DND-41 (cell line): Measurements from ENCODE around the gene PAPSS2.

Experiments
- ATAC-seq: fragments of 200-7000 bp; cut with Tn5 transposase; 3 replicates; pipeline ENCODE4 v1.9.1; 2021; ENCODE audit warnings: low read depth; ENCODE audit not compliant: insufficient read depth
- DNase-seq: peaks from one replicate; pipeline ENCODE4 v3.0.0-alpha.2; 2020
- H2AFZ ChIP-seq: 2 replicates; pipeline ENCODE4 v1.6.0; 2012; ENCODE audit warnings: low read depth, low read length
- H3K27ac ChIP-seq: 2 replicates; pipeline ENCODE4 v1.5.1; 2012; ENCODE audit warnings: low read length, inconsistent platforms
- H3K27me3 ChIP-seq: fragments of 200-600 bp; sonication (generic); 2 replicates; pipeline ENCODE4 v1.6.0; 2012; ENCODE audit warnings: low read length, mild to moderate bottlenecking, inconsistent platforms; ENCODE audit not compliant: insufficient read depth, poor library complexity
- H3K36me3 ChIP-seq: 2 replicates; pipeline ENCODE4 v1.5.1; 2012; ENCODE audit warnings: low read length, inconsistent platforms; ENCODE audit not compliant: insufficient read depth
- H3K4me1 ChIP-seq: 2 replicates; pipeline ENCODE4 v1.5.1; 2012; ENCODE audit warnings: mild to moderate bottlenecking, low read length; ENCODE audit not compliant: insufficient read depth
- H3K4me2 ChIP-seq: 2 replicates; pipeline ENCODE4 v1.6.0; 2012; ENCODE audit warnings: mild to moderate bottlenecking, moderate library complexity, low read length, inconsistent platforms; ENCODE audit not compliant: insufficient read depth
- H3K4me3 ChIP-seq, 2 experiments: fragments of 200-600 bp in 1 of 2; shearing (Covaris generic) in 1 of 2; 2 replicates each; pipeline ENCODE4 v1.5.1; 2012 to 2016; ENCODE audit warnings: inconsistent platforms in 2 of 2, low read length in 2 of 2, mild to moderate bottlenecking in 2 of 2, low read depth in 1 of 2, moderate library complexity in 1 of 2
- H3K79me2 ChIP-seq: 2 replicates; pipeline ENCODE4 v1.6.0; 2012; ENCODE audit warnings: low read length, inconsistent platforms; ENCODE audit not compliant: insufficient read depth
- H3K9ac ChIP-seq: 2 replicates; pipeline ENCODE4 v1.6.0; 2012; ENCODE audit warnings: low read depth, mild to moderate bottlenecking, inconsistent platforms, low read length, moderate library complexity
- H3K9me3 ChIP-seq: 2 replicates; pipeline ENCODE4 v1.5.1; 2012; ENCODE audit warnings: low read length, moderate library complexity, mild to moderate bottlenecking, inconsistent platforms; ENCODE audit not compliant: insufficient read depth, severe bottlenecking
- H4K20me1 ChIP-seq: 2 replicates; pipeline ENCODE4 v1.6.0; 2012; ENCODE audit warnings: low read length; ENCODE audit not compliant: insufficient read depth
- CTCF ChIP-seq: IDR thresholded peaks from 2 replicates; pipeline ENCODE4 v1.5.1; 2012; ENCODE audit warnings: borderline replicate concordance, low read length, moderate library complexity, mild to moderate bottlenecking; ENCODE audit not compliant: poor library complexity, severe bottlenecking; ENCODE audit errors: extremely low read depth
- EZH2 ChIP-seq: IDR thresholded peaks from 3 replicates; pipeline ENCODE4 v1.6.1; 2012; ENCODE audit warnings: borderline replicate concordance, low read depth, mild to moderate bottlenecking, moderate library complexity, low read length, inconsistent platforms; ENCODE audit not compliant: severe bottlenecking

PAPSS2 gene

GRCh38 chr10:87691506-87692070 lies 31.9 kb downstream of the PAPSS2 start:
- TF ChIP-seq CTCF (no peak), EZH2 (no peak)
- Histone ChIP-seq H3K4me1 (no peaks in the 10 kb centered on the region), H3K36me3 (no peaks in the 10 kb centered on the region), H3K79me2 (no peaks in the 10 kb centered on the region), H3K9me3 (no peaks in the 10 kb centered on the region), H2AFZ (no peak overlapping the region), H3K9ac (no peak overlapping the region), H3K27me3 (peaks cover 17% of the 10 kb centered on the region), H3K27ac (no peak overlapping the region), H3K4me3 (no peak overlapping the region), H3K4me2 (no peak overlapping the region), H4K20me1 (no peaks in the 10 kb centered on the region)
- no peak for ATAC-seq
- DNase-seq, result no peak

- H3K27me3 ChIP-seq, result peaks cover 20% of the 10 kb centered on the region
- H2AFZ ChIP-seq, result no peak overlapping the region
- DNase-seq (no peak), ATAC-seq (no peak)
- H3K36me3 ChIP-seq, result no peaks in the 10 kb centered on the region
- H4K20me1 ChIP-seq, result no peaks in the 10 kb centered on the region
- no peaks in the 10 kb centered on the region for H3K9me3 ChIP-seq
- H3K4me2 ChIP-seq, result no peak overlapping the region
- H3K79me2 ChIP-seq, result no peaks in the 10 kb centered on the region
- no peak overlapping the region for H3K27ac ChIP-seq
- no peaks in the 10 kb centered on the region for H3K4me1 ChIP-seq
- H3K4me3 ChIP-seq, result no peak overlapping the region
- TF ChIP-seq CTCF (no peak), EZH2 (no peak)
- no peak overlapping the region for H3K9ac ChIP-seq
These were observed 33.3 kb downstream of the PAPSS2 start for GRCh38 chr10:87692956-87693484.

GRCh38 chr10:87694011-87694794 lies 34.5 kb downstream of the PAPSS2 start:
- no peaks in the 10 kb centered on the region for H3K79me2 ChIP-seq
- H3K9me3 ChIP-seq, result no peaks in the 10 kb centered on the region
- no peak overlapping the region for H2AFZ ChIP-seq
- H3K27me3 ChIP-seq, result peaks cover 20% of the 10 kb centered on the region
- H3K4me2 ChIP-seq, result no peak overlapping the region
- H3K9ac ChIP-seq, result no peak overlapping the region
- H3K27ac ChIP-seq, result no peak overlapping the region
- no peaks in the 10 kb centered on the region for H4K20me1 ChIP-seq
- ATAC-seq (no peak), DNase-seq (no peak)
- TF ChIP-seq EZH2, result no peak
- no peak for TF ChIP-seq CTCF
- H3K4me1 ChIP-seq, result no peaks in the 10 kb centered on the region
- no peaks in the 10 kb centered on the region for H3K36me3 ChIP-seq
- H3K4me3 ChIP-seq, result no peak overlapping the region
